Activated naive CD8-positive, alpha-beta T cell (primary cell): ENCODE results near the gene B4GALNT1.
"Not testable (repeated sequence)": the region's sequence is repeated elsewhere in the genome, so short reads cannot be mapped to it uniquely, and the experiment has no call there.

Source experiments
- H3K27ac Mint-ChIP-seq: one replicate; pipeline ENCODE4 v1.8.0; 2021; ENCODE audit warnings: mixed read lengths
- H3K27me3 Mint-ChIP-seq: one replicate; pipeline ENCODE4 v1.8.0; 2021; ENCODE audit warnings: mixed read lengths
- H3K36me3 Mint-ChIP-seq: one replicate; pipeline ENCODE4 v1.8.0; 2021; ENCODE audit warnings: mixed read lengths
- H3K4me1 Mint-ChIP-seq: one replicate; pipeline ENCODE4 v1.8.0; 2021; ENCODE audit warnings: low read depth, mixed read lengths
- H3K4me3 Mint-ChIP-seq: one replicate; pipeline ENCODE4 v1.8.0; 2021; ENCODE audit warnings: mild to moderate bottlenecking, mixed read lengths
- H3K9me3 Mint-ChIP-seq: one replicate; pipeline ENCODE4 v1.8.0; 2021; ENCODE audit warnings: low read depth, mixed read lengths

B4GALNT1 gene

GRCh38 chr12:57619434-57620244, 13.4 kb downstream of the B4GALNT1 start:
- Mint-ChIP-seq H3K9me3 (no peaks in the 10 kb centered on the region), H3K27me3 (peaks cover 57% of the 10 kb centered on the region), H3K4me3 (peak overlapping the region; percentile 86), H3K27ac (no peak overlapping the region), H3K36me3 (peaks cover 3% of the 10 kb centered on the region), H3K4me1 (peaks cover 23% of the 10 kb centered on the region)

DNA sequence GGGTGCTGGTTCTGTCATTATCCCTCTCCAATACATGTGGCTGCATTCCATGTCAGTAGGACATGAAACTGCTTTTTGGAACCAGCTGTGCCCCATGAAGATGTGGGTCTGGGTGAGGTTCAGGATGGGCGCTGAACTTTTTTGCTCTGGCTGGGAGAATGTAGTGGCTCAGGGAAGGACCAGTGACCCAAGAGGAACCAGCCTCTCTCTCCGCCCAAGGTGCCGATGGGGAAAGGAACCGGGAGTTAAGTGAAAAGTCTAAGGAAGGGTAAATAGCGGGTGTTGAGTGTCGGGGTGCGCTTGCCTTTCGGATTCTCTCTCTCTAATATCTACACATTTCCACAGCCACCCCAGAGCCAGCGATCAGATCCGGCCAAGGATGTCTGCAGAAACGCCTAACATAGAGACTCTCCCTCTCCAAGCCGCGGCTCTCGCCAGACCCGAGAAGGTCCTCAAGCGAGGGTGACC, 14.0 kb downstream of the B4GALNT1 start:
- Mint-ChIP-seq H3K27me3 (peaks cover 51% of the 10 kb centered on the region), H3K36me3 (peaks cover 3% of the 10 kb centered on the region), H3K27ac (no peak overlapping the region), H3K4me3 (peak overlapping the region; percentile 49), H3K9me3 (no peaks in the 10 kb centered on the region), H3K4me1 (peaks cover 23% of the 10 kb centered on the region)

GRCh38 chr12:57618431-57618830, 14.6 kb downstream of the B4GALNT1 start:
- not testable (repeated sequence) for H3K27ac Mint-ChIP-seq, H3K4me3 Mint-ChIP-seq, H3K36me3 Mint-ChIP-seq, H3K9me3 Mint-ChIP-seq
- Mint-ChIP-seq H3K27me3 (peaks cover 47% of the 10 kb centered on the region), H3K4me1 (peaks cover 23% of the 10 kb centered on the region)

GRCh38 chr12:57617942-57618341, 15.1 kb downstream of the B4GALNT1 start:
- Mint-ChIP-seq H3K27me3 (peaks cover 44% of the 10 kb centered on the region), H3K4me3 (no peak overlapping the region), H3K27ac (no peak overlapping the region), H3K36me3 (peaks cover 3% of the 10 kb centered on the region), H3K4me1 (peaks cover 23% of the 10 kb centered on the region), H3K9me3 (no peaks in the 10 kb centered on the region)

DNA sequence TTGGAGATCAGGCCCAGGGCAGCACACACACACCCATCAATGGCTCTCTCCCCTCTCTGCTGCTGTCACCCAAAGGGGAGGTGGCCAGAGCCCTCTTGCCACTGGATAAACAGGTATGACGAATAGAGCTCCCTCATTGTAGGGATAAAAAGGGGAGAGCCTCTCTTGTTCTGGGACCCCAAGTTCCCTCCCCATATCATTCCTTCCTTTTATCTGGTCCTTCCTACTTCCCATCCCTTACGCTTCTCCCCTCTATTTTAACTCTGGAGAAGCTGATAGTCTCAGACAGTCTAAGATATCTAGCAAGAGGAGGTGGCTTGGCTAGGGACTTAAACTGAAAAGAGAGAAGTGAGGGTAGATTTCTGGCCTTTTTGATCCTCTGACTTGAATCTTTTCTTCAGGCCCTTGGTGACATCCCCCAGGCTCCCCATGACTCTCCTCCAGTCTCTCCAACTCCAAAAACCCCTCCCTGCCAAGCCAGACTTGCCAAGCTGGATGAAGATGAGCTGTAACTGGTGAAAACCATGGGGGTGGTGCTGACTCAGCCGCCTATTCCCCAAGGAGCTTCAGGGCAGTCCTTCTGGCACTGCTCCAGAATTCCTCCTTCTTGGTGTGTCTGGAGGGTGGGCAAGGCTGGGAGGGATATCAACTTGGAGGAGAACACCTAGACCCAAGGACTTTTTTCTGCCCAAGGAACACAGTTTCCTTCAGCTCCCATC, 16.5 kb downstream of the B4GALNT1 start:
- no peak overlapping the region for H3K27ac Mint-ChIP-seq

GRCh38 chr12:57615637-57616036, 17.4 kb downstream of the B4GALNT1 start:
- Mint-ChIP-seq H3K4me1 (peaks cover 14% of the 10 kb centered on the region), H3K4me3 (no peak overlapping the region), H3K36me3 (no peaks in the 10 kb centered on the region), H3K27me3 (peaks cover 28% of the 10 kb centered on the region), H3K9me3 (no peaks in the 10 kb centered on the region), H3K27ac (no peak overlapping the region)

More for the DNA sequence above, 16.5 kb downstream of the B4GALNT1 start:
- Mint-ChIP-seq H3K27me3 (peaks cover 33% of the 10 kb centered on the region), H3K36me3 (no peaks in the 10 kb centered on the region), H3K9me3 (no peaks in the 10 kb centered on the region), H3K4me3 (no peak overlapping the region), H3K4me1 (peaks cover 18% of the 10 kb centered on the region)

DNA sequence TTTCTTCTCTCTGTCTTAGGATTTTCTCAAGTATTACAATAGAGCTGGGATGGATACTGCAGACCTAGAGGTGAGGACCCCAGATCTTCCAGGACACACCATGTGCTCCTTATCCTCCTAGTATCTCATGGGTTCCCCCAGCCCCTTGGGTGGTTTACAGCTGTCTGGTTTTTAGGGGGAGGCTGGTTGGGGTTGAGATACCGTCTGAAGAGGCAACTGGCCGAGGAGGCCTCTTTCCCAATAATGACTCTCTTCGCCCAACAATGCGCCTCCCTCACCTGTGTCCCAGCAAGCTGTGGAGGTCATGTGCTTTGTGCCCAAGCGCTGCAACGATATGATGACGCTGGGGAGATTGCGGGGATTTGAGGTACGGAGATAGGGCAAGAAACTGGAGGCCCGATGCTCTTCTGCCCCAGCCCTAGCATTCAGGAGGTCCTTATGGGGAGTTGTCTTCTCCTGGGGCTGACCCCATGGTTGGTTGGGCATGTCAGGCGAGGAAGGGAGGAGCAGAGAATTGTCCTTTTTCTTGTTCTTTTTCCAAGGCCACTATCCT, 18.0 kb downstream of the B4GALNT1 start:
- H3K4me3 Mint-ChIP-seq, result no peak overlapping the region
- H3K4me1 Mint-ChIP-seq, result peaks cover 13% of the 10 kb centered on the region
- H3K36me3 Mint-ChIP-seq, result no peaks in the 10 kb centered on the region
- peaks cover 22% of the 10 kb centered on the region for H3K27me3 Mint-ChIP-seq
- H3K27ac Mint-ChIP-seq, result no peak overlapping the region
- no peaks in the 10 kb centered on the region for H3K9me3 Mint-ChIP-seq

GRCh38 chr12:57614178-57614947, 18.6 kb downstream of the B4GALNT1 start:
- H3K27me3 Mint-ChIP-seq, result peaks cover 20% of the 10 kb centered on the region
- H3K4me3 Mint-ChIP-seq, result no peak overlapping the region
- peaks cover 14% of the 10 kb centered on the region for H3K4me1 Mint-ChIP-seq
- no peaks in the 10 kb centered on the region for H3K36me3 Mint-ChIP-seq
- H3K9me3 Mint-ChIP-seq, result no peaks in the 10 kb centered on the region
- no peak overlapping the region for H3K27ac Mint-ChIP-seq

- Mint-ChIP-seq H3K9me3 (no peaks in the 10 kb centered on the region), H3K27me3 (peaks cover 14% of the 10 kb centered on the region), H3K36me3 (no peaks in the 10 kb centered on the region), H3K4me3 (no peak overlapping the region), H3K4me1 (peaks cover 11% of the 10 kb centered on the region), H3K27ac (no peak overlapping the region)
Observed at GRCh38 chr12:57613427-57614109, 19.4 kb downstream of the B4GALNT1 start.

- Mint-ChIP-seq H3K36me3 (no peaks in the 10 kb centered on the region), H3K9me3 (no peaks in the 10 kb centered on the region), H3K27me3 (peaks cover 11% of the 10 kb centered on the region), H3K4me3 (no peak overlapping the region), H3K27ac (no peak overlapping the region), H3K4me1 (peaks cover 11% of the 10 kb centered on the region)
Observed at GRCh38 chr12:57612711-57613426, 20.1 kb downstream of the B4GALNT1 start.

DNA sequence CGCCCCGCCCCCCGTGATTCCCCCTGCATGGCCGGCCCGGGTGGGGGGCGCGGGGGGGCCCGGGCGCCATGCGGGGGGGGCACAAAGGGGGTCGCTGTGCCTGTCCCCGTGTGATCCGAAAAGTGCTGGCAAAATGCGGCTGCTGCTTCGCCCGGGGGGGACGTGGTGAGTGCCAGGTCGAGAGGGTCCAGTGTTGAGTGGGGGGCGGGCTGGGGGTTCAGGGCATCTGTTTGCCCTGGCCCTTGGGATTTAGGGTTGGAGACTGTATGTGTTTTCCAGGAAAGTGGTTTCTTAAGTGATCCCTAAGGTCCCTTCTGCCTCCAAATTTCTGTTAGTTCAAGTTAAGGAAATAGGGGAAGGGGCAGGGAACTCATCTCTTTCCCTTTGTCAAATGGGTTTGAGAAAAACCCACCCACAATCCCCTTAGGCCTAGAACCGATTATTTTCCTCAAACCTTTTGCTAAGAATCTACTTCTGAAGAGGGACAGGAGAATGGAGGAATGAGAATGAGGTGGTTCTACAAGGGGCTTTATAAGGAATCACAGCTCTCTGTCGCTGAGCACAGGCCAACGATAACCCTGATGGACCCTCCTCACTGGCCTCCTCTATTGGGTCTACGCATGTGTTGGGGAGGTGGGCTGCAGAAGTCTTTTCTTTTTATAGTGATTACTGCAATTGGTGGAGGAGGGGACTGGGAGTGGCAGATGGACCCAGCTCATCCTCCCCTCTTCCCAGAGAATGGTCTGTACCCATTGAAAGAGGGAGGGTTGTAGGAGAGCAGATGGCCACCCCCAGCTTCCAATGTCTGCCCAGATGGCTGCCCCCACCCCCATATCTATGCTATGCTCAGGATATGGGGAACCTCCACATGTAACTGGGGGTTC, 20.9 kb downstream of the B4GALNT1 start:
- Mint-ChIP-seq H3K4me3 (peak overlapping the region; percentile 80), H3K27ac (peak overlapping the region; percentile 41), H3K9me3 (no peaks in the 10 kb centered on the region), H3K27me3 (peaks cover 4% of the 10 kb centered on the region), H3K4me1 (peaks cover 11% of the 10 kb centered on the region), H3K36me3 (no peaks in the 10 kb centered on the region)

GRCh38 chr12:57611108-57611826, 21.7 kb downstream of the B4GALNT1 start, which contains the start of gene ARHGEF25:
Gene ARHGEF25 (plus strand): TSS chr12:57611435. CDS start chr12:57611895, 460 bp downstream.
- Mint-ChIP-seq H3K9me3 (no peaks in the 10 kb centered on the region), H3K27ac (peak within 1 kb of the TSS; percentile 41), H3K27me3 (peaks cover 4% of the 10 kb centered on the region), H3K4me1 (peaks cover 13% of the 10 kb centered on the region), H3K4me3 (peak within 1 kb of the TSS; percentile 81), H3K36me3 (no peaks in the 10 kb centered on the region)
